Liver (tissue), 9 donors: ENCODE results near the gene BTG4. TPM values are rescaled to one million over a fixed set of nuclear protein-coding genes. Genes with fewer than 3 reads are reported as not detected.

Source experiments
- DNase-seq: peaks from one replicate; pipeline ENCODE4 v3.0.0-alpha.2; 2017; ENCODE audit warnings: low spot score
- H3K27ac ChIP-seq, 2 donors: one replicate each; pipeline ENCODE4 v1.7.0; 2013; ENCODE audit warnings: inconsistent platforms in 2 of 2, low read length in 2 of 2, control low read depth in 1 of 2, low read depth in 1 of 2, mild to moderate bottlenecking in 1 of 2
- H3K27me3 ChIP-seq, 4 donors: one replicate each; pipeline versions ENCODE4 v1.6.1 to v1.7.0; 2013; ENCODE audit warnings: low read length in 3 of 4, inconsistent platforms in 1 of 4, mild to moderate bottlenecking in 1 of 4, moderate library complexity in 1 of 4; ENCODE audit not compliant: control insufficient read depth in 4 of 4, insufficient read depth in 4 of 4
- H3K36me3 ChIP-seq, 4 donors: one replicate each; pipeline versions ENCODE4 v1.6.1 to v1.7.0; 2013; ENCODE audit warnings: low read length in 3 of 4, mild to moderate bottlenecking in 3 of 4, low read depth in 1 of 4, moderate library complexity in 1 of 4; ENCODE audit not compliant: control insufficient read depth in 4 of 4, insufficient read depth in 3 of 4
- H3K4me1 ChIP-seq, 4 donors: one replicate each; pipeline versions ENCODE4 v1.6.1 to v1.7.0; 2013; ENCODE audit warnings: low read length in 3 of 4, mild to moderate bottlenecking in 3 of 4, moderate library complexity in 1 of 4; ENCODE audit not compliant: control insufficient read depth in 4 of 4, insufficient read depth in 4 of 4
- H3K4me3 ChIP-seq, 3 donors: one replicate each; pipeline versions ENCODE4 v1.6.1 to v1.7.0; 2013; ENCODE audit warnings: low read length in 3 of 3, control low read depth in 1 of 3, low read depth in 1 of 3, mild to moderate bottlenecking in 1 of 3
- H3K9ac ChIP-seq, 2 donors: one replicate each; pipeline ENCODE4 v1.7.0; 2013; ENCODE audit warnings: low read length in 2 of 2, mild to moderate bottlenecking in 2 of 2, moderate library complexity in 2 of 2, control low read depth in 1 of 2, low read depth in 1 of 2
- H3K9me3 ChIP-seq, 4 donors: one replicate each; pipeline versions ENCODE4 v1.6.1 to v1.7.0; 2013; ENCODE audit warnings: low read length in 3 of 4; ENCODE audit not compliant: control insufficient read depth in 4 of 4
- EGR1 ChIP-seq, 2 donors: IDR thresholded peaks; 2 replicates each; pipeline ENCODE4 v1.6.1; 2016 to 2018; ENCODE audit warnings: antibody characterized with exemption in 2 of 2, low read depth in 2 of 2
- FOXA1 ChIP-seq: IDR thresholded peaks from 2 replicates; pipeline ENCODE4 v1.6.1; 2016; ENCODE audit warnings: antibody characterized with exemption
- GABPA ChIP-seq, 2 donors: IDR thresholded peaks in 1 of 2; conservative IDR thresholded peaks in 1 of 2; 2 replicates each; pipeline ENCODE4 v1.6.1; 2016; ENCODE audit warnings: antibody characterized with exemption in 2 of 2, mild to moderate bottlenecking in 1 of 2, moderate library complexity in 1 of 2
- HNF4A ChIP-seq, 2 donors: conservative IDR thresholded peaks; 2 replicates each; pipeline ENCODE4 v1.6.1; 2016; ENCODE audit warnings: antibody characterized with exemption in 2 of 2, mild to moderate bottlenecking in 2 of 2
- HNF4G ChIP-seq: IDR thresholded peaks from 2 replicates; pipeline ENCODE4 v1.6.1; 2016; ENCODE audit warnings: antibody characterized with exemption
- NR2F2 ChIP-seq: IDR thresholded peaks from 2 replicates; pipeline ENCODE4 v1.6.1; 2016; ENCODE audit warnings: antibody characterized with exemption
- RXRA ChIP-seq, 2 donors: IDR thresholded peaks; 2 replicates each; pipeline ENCODE4 v1.6.1; 2017 to 2018; ENCODE audit warnings: antibody characterized with exemption in 2 of 2, mild to moderate bottlenecking in 1 of 2
- TAF1 ChIP-seq: conservative IDR thresholded peaks from 2 replicates; pipeline ENCODE4 v1.6.1; 2016; ENCODE audit warnings: antibody characterized with exemption, mild to moderate bottlenecking
- YY1 ChIP-seq: IDR thresholded peaks from 2 replicates; pipeline ENCODE4 v1.6.1; 2016; ENCODE audit warnings: antibody characterized with exemption, mild to moderate bottlenecking
- WGBS: extraction: QIAGEN DNeasy Blood & Tissue Kit; methylation state at CpG from one replicate; pipeline ENCODE4 v1.1.7; 2013; 5-methylcytosine and 5-hydroxymethylcytosine counted together
- polyA plus RNA-seq, 2 donors: library from polyadenylated mRNA; stranded (reverse) in 1 of 2; unstranded in 1 of 2; fragments of 200-250 nt in 1 of 2; fragments of >200 nt in 1 of 2; fragmentation: Nextera tagmentation in 1 of 2; extraction: Ambion mirVana in 1 of 2; gene quantifications; one replicate each; pipeline versions ENCODE4 v1.2.1 to v1.2.3, GENCODE V29; 2013 to 2015
- total RNA-seq, 2 donors: library from RNA; depleted of rRNA; stranded (reverse); fragments of >200 nt; gene quantifications; one replicate each; pipeline ENCODE4 v1.2.3, GENCODE V29; 2014
- TF ChIP-seq, protein P1 (sequence below): IDR thresholded peaks from 2 replicates; pipeline ENCODE4 v1.6.1; 2016; ENCODE audit warnings: antibody characterized with exemption, mild to moderate bottlenecking
- TF ChIP-seq, protein P2 (sequence below): fragments of 150-350 bp; IDR thresholded peaks from 2 replicates; pipeline ENCODE4 v1.5.1; 2017; ENCODE audit warnings: improper control_type of control experiment, low read depth, low read length; ENCODE audit not compliant: missing input control
- TF ChIP-seq, protein P3 (sequence below): IDR thresholded peaks from 2 replicates; pipeline ENCODE4 v1.6.1; 2016; ENCODE audit warnings: antibody characterized with exemption
- TF ChIP-seq, protein P4 (sequence below): IDR thresholded peaks from 2 replicates; pipeline ENCODE4 v1.6.1; 2016; ENCODE audit warnings: antibody characterized with exemption
- TF ChIP-seq, protein P5 (sequence below): IDR thresholded peaks from 2 replicates; pipeline ENCODE4 v1.6.1; 2016; ENCODE audit warnings: antibody characterized with exemption
- donor health status: healthy.
- donor health status: healthy.
- donor health status: healthy.
- donor health status: healthy.
- donor health status: healthy.

The BTG4 gene
- total and polyA plus RNA-seq, 4 donors = not detected

DNA sequence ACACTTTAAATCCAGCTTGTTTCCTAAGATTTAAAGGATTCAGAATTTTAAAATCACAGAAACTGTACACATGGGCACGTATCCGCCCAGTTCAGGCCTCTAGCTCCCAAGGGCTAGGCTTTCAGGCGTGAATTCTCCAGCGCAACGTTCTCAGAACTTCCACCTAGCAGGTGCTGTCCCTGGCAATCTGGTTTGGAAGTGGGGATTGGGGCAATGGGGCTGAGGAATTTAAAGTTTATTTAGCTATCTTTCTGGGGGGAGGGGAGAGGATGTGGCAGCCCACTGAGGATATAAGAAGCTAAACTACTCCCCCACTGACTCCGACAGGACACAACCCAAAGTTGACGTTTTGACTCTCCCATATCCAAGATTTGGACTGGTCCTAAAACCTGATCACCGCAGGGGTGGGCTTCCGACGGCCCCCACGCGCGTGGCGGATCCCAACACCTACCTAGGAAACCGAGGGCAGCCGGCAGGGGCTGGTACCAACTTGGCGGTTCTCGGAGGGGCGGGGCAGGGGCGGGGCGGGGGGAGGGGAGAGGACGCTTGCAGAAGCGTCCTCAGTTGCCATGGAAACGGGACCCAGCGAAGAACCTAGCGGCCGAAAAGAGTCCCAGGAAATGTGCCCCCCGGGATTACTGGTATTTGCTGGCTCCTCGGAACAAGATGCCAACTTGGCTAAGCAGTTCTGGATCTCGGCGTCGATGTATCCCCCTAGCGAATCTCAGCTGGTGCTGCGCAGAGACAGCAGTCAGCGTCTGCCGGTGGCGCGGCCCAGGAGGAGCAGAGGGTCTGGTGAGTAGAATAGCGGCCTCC lies 2.2 kb upstream of the BTG4 start, which contains the start of gene HOATZ:
TSS of gene HOATZ (plus strand) at position 563 of the 816 bp plus-strand sequence. CDS start at position 570, 7 bp downstream.
- Histone ChIP-seq H3K4me3 (no peak within 1 kb of the TSS), H3K27ac (no peak within 1 kb of the TSS), H3K36me3 (no peaks in the 10 kb centered on the region), H3K9ac (no peak within 1 kb of the TSS), H3K27me3 (peaks cover 0 to 10% (median 2%) of the 10 kb centered on the region in 4 donors), H3K9me3 (no peaks in the 10 kb centered on the region), H3K4me1 (peaks cover 4 to 9% (median 7%) of the 10 kb centered on the region in 4 donors)
- WGBS = 17% methylated on average over 39 of the region's 39 CpGs
- TF ChIP-seq, protein P1, sequence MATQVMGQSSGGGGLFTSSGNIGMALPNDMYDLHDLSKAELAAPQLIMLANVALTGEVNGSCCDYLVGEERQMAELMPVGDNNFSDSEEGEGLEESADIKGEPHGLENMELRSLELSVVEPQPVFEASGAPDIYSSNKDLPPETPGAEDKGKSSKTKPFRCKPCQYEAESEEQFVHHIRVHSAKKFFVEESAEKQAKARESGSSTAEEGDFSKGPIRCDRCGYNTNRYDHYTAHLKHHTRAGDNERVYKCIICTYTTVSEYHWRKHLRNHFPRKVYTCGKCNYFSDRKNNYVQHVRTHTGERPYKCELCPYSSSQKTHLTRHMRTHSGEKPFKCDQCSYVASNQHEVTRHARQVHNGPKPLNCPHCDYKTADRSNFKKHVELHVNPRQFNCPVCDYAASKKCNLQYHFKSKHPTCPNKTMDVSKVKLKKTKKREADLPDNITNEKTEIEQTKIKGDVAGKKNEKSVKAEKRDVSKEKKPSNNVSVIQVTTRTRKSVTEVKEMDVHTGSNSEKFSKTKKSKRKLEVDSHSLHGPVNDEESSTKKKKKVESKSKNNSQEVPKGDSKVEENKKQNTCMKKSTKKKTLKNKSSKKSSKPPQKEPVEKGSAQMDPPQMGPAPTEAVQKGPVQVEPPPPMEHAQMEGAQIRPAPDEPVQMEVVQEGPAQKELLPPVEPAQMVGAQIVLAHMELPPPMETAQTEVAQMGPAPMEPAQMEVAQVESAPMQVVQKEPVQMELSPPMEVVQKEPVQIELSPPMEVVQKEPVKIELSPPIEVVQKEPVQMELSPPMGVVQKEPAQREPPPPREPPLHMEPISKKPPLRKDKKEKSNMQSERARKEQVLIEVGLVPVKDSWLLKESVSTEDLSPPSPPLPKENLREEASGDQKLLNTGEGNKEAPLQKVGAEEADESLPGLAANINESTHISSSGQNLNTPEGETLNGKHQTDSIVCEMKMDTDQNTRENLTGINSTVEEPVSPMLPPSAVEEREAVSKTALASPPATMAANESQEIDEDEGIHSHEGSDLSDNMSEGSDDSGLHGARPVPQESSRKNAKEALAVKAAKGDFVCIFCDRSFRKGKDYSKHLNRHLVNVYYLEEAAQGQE = no peak
- no peak for TF ChIP-seq YY1
- TF ChIP-seq HNF4A (conservative IDR thresholded peaks at IDR 0.05) = no peak
- TF ChIP-seq, protein P2, sequence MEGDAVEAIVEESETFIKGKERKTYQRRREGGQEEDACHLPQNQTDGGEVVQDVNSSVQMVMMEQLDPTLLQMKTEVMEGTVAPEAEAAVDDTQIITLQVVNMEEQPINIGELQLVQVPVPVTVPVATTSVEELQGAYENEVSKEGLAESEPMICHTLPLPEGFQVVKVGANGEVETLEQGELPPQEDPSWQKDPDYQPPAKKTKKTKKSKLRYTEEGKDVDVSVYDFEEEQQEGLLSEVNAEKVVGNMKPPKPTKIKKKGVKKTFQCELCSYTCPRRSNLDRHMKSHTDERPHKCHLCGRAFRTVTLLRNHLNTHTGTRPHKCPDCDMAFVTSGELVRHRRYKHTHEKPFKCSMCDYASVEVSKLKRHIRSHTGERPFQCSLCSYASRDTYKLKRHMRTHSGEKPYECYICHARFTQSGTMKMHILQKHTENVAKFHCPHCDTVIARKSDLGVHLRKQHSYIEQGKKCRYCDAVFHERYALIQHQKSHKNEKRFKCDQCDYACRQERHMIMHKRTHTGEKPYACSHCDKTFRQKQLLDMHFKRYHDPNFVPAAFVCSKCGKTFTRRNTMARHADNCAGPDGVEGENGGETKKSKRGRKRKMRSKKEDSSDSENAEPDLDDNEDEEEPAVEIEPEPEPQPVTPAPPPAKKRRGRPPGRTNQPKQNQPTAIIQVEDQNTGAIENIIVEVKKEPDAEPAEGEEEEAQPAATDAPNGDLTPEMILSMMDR = no peak
- TF ChIP-seq, protein P3, sequence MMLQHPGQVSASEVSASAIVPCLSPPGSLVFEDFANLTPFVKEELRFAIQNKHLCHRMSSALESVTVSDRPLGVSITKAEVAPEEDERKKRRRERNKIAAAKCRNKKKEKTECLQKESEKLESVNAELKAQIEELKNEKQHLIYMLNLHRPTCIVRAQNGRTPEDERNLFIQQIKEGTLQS = no peak
- TF ChIP-seq GABPA (IDR thresholded peaks at IDR 0.05 in 1 of 2, conservative IDR thresholded peaks at IDR 0.05 in 1 of 2) = no peak
- TF ChIP-seq, protein P4, sequence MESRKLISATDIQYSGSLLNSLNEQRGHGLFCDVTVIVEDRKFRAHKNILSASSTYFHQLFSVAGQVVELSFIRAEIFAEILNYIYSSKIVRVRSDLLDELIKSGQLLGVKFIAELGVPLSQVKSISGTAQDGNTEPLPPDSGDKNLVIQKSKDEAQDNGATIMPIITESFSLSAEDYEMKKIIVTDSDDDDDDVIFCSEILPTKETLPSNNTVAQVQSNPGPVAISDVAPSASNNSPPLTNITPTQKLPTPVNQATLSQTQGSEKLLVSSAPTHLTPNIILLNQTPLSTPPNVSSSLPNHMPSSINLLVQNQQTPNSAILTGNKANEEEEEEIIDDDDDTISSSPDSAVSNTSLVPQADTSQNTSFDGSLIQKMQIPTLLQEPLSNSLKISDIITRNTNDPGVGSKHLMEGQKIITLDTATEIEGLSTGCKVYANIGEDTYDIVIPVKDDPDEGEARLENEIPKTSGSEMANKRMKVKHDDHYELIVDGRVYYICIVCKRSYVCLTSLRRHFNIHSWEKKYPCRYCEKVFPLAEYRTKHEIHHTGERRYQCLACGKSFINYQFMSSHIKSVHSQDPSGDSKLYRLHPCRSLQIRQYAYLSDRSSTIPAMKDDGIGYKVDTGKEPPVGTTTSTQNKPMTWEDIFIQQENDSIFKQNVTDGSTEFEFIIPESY = no peak
- no peak for TF ChIP-seq HNF4G
- TF ChIP-seq, protein P5, sequence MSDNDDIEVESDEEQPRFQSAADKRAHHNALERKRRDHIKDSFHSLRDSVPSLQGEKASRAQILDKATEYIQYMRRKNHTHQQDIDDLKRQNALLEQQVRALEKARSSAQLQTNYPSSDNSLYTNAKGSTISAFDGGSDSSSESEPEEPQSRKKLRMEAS = no peak
- TF ChIP-seq RXRA (IDR thresholded peaks at IDR 0.05) = no peak
- no peak for TF ChIP-seq EGR1 (IDR thresholded peaks at IDR 0.05; ENCODE audit: low read depth in 2 of 2)
- no peak for TF ChIP-seq NR2F2
- no peak for TF ChIP-seq FOXA1
- TF ChIP-seq TAF1 = no peak
- DNase-seq = no peak
